ENCODE results near the gene ESPN. TPM values are rescaled to one million over a fixed set of nuclear protein-coding genes. Genes with fewer than 3 reads are reported as not detected.

ESPN gene, protein sequence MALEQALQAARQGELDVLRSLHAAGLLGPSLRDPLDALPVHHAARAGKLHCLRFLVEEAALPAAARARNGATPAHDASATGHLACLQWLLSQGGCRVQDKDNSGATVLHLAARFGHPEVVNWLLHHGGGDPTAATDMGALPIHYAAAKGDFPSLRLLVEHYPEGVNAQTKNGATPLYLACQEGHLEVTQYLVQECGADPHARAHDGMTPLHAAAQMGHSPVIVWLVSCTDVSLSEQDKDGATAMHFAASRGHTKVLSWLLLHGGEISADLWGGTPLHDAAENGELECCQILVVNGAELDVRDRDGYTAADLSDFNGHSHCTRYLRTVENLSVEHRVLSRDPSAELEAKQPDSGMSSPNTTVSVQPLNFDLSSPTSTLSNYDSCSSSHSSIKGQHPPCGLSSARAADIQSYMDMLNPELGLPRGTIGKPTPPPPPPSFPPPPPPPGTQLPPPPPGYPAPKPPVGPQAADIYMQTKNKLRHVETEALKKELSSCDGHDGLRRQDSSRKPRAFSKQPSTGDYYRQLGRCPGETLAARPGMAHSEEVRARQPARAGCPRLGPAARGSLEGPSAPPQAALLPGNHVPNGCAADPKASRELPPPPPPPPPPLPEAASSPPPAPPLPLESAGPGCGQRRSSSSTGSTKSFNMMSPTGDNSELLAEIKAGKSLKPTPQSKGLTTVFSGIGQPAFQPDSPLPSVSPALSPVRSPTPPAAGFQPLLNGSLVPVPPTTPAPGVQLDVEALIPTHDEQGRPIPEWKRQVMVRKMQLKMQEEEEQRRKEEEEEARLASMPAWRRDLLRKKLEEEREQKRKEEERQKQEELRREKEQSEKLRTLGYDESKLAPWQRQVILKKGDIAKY
- total RNA-seq (2014; rRNA removed; shearing (Covaris generic)): 8.7 and 9.3 TPM in 2 replicates

GRCh38 chr1:6424619-6425593, at the start of gene ESPN:
Gene ESPN (plus strand): TSS chr1:6424776. CDS start chr1:6424956, 180 bp downstream.
- peak; percentile 94 for DNase-seq
- Histone ChIP-seq H3K4me3 (ENCODE audit: insufficient read depth, low read depth, low read length) (peak within 1 kb of the TSS; percentile 36), H3K27me3 (ENCODE audit: control insufficient read depth, insufficient read depth, low read length) (peaks cover 68% of the 10 kb centered on the region), H3K36me3 (replicated peaks; ENCODE audit: control insufficient read depth, insufficient read depth, low read length) (no peaks in the 10 kb centered on the region)

DNA sequence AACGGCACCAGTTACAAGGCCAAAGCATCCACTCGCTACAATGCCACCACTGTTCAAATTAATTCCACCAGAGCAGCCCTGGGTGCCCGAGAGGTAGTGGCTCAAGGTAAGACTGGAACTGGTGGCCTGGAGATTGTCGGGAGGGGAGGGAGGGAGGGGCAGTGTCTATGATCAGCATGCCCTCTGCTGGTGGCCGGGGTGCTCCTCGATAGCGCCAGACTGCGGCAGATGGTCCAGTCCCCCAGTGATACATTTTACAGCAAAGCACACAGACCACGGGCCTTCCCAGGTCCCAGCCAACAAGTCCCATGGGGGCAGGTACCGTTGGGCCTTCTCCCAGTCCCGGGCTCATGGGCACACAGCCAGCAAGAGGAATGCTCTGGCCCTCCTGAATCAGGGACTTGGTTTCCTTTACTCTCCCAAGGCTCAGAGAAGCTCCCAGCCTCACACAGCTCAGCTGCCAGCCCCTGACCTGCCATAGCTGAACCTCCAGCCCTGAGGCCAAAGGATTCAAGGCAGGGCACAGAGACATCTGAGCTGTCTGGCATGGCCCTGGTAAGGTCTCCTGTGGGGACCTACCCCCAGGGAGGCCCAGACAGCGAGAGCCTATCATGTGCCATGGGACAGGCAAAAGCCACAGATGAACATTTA, 46.4 kb upstream of the ESPN start:
- DNase-seq: peak; percentile 83
- Histone ChIP-seq H3K4me3 (ENCODE audit: insufficient read depth, low read depth, low read length) (no peak overlapping the region), H3K36me3 (replicated peaks; ENCODE audit: control insufficient read depth, insufficient read depth, low read length) (no peaks in the 10 kb centered on the region), H3K27me3 (ENCODE audit: control insufficient read depth, insufficient read depth, low read length) (no peaks in the 10 kb centered on the region)

- Histone ChIP-seq H3K36me3 (replicated peaks; ENCODE audit: control insufficient read depth, insufficient read depth, low read length) (no peaks in the 10 kb centered on the region), H3K27me3 (ENCODE audit: control insufficient read depth, insufficient read depth, low read length) (no peaks in the 10 kb centered on the region), H3K4me3 (ENCODE audit: insufficient read depth, low read depth, low read length) (no peak overlapping the region)
- DNase-seq: no peak
These were observed 44.5 kb upstream of the ESPN start for GRCh38 chr1:6380037-6380436.

DNA sequence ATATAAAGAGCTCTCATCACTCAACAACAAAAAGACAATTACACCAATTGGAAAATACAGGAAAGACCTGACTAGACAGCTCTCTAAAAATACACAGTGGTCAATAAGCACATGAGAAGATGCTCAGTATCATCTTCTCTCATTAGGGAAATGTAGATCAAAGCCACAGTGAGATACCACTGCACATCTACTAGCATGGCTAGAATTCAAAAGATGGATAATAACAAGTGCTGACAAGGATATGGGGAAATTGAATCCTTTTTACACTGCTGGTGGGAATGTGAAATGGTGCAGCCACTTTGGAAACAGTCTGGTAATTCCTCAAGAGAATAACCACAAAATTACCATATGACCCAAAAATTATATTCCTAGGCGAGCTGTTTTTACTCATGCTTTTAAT, 40.4 kb upstream of the ESPN start:
- H3K27me3 ChIP-seq (ENCODE audit: control insufficient read depth, insufficient read depth, low read length): no peaks in the 10 kb centered on the region
- no peak for DNase-seq
- no peak overlapping the region for H3K4me3 ChIP-seq (ENCODE audit: insufficient read depth, low read depth, low read length)
- no peaks in the 10 kb centered on the region for H3K36me3 ChIP-seq (replicated peaks; ENCODE audit: control insufficient read depth, insufficient read depth, low read length)

DNA sequence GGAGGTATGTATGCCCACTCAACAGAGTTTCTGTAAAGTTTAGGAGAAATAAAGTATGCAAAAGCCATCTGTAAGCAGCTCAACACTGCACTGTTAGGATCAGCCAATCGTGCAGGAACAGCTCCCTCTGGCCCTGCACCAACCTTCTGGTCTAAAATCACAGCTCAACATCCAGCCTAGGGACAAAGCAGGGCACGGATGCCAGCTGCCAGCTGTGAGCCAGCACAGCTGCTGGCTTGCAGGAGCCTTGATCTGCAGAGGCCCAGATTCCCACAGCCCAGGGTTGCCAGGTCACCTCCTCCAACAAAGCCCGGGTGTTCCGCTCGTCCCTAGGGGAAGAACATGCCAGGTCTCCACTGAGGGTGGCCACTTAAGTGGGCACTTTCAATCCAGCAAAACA, 39.6 kb upstream of the ESPN start:
- DNase-seq: no peak
- Histone ChIP-seq H3K4me3 (ENCODE audit: insufficient read depth, low read depth, low read length) (no peak overlapping the region), H3K36me3 (replicated peaks; ENCODE audit: control insufficient read depth, insufficient read depth, low read length) (no peaks in the 10 kb centered on the region), H3K27me3 (ENCODE audit: control insufficient read depth, insufficient read depth, low read length) (no peaks in the 10 kb centered on the region)

DNA sequence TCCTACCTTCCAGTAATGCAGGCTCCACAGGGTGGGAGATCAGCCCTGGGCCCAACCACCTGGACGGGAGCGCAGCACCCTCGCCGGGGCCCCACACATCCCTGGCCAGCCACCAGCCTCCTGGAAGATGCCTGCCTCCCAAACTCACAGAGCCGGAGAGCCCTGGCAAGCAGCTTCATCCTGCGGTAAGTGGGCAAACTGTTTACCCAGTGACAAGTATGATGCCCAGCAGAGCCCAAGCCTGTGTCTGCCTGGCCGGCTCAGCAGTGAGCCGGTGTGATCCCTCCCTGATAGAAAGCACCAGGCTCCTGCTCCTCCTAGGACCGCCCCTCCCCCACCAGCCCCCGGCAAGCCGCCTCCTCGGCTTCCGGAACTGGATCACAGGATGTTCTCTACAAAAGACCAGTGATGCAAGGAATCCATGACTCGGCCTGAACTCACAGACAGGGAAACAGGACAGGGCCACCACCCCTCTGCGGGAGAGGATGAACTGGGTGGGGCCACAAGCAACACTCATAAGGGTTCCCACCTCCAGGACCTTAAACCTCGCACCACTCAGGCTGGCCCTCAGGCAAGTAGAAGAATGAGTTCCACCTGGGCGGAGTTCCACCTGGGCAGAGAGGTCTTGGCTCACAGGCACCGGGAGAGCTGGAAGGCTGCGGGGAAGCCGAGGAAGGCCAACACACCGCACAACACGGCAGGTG, 38.9 kb upstream of the ESPN start:
- Histone ChIP-seq H3K4me3 (ENCODE audit: insufficient read depth, low read depth, low read length) (peak overlapping the region; percentile 23), H3K36me3 (replicated peaks; ENCODE audit: control insufficient read depth, insufficient read depth, low read length) (no peaks in the 10 kb centered on the region), H3K27me3 (ENCODE audit: control insufficient read depth, insufficient read depth, low read length) (no peaks in the 10 kb centered on the region)
- peak; percentile 94 for DNase-seq

- no peak for DNase-seq
- no peak overlapping the region for H3K4me3 ChIP-seq (ENCODE audit: insufficient read depth, low read depth, low read length)
- H3K36me3 ChIP-seq (replicated peaks; ENCODE audit: control insufficient read depth, insufficient read depth, low read length): no peaks in the 10 kb centered on the region
- no peaks in the 10 kb centered on the region for H3K27me3 ChIP-seq (ENCODE audit: control insufficient read depth, insufficient read depth, low read length)
These were observed 38.1 kb upstream of the ESPN start for GRCh38 chr1:6386371-6386949.

GRCh38 chr1:6389971-6390370, 34.6 kb upstream of the ESPN start:
- no peak overlapping the region for H3K4me3 ChIP-seq (ENCODE audit: insufficient read depth, low read depth, low read length)
- H3K36me3 ChIP-seq (replicated peaks; ENCODE audit: control insufficient read depth, insufficient read depth, low read length): no peaks in the 10 kb centered on the region
- peak; percentile 6 for DNase-seq
- peaks cover 2% of the 10 kb centered on the region; the same call in 1 of the 2 replicates for H3K27me3 ChIP-seq (ENCODE audit: control insufficient read depth, insufficient read depth, low read length)

DNA sequence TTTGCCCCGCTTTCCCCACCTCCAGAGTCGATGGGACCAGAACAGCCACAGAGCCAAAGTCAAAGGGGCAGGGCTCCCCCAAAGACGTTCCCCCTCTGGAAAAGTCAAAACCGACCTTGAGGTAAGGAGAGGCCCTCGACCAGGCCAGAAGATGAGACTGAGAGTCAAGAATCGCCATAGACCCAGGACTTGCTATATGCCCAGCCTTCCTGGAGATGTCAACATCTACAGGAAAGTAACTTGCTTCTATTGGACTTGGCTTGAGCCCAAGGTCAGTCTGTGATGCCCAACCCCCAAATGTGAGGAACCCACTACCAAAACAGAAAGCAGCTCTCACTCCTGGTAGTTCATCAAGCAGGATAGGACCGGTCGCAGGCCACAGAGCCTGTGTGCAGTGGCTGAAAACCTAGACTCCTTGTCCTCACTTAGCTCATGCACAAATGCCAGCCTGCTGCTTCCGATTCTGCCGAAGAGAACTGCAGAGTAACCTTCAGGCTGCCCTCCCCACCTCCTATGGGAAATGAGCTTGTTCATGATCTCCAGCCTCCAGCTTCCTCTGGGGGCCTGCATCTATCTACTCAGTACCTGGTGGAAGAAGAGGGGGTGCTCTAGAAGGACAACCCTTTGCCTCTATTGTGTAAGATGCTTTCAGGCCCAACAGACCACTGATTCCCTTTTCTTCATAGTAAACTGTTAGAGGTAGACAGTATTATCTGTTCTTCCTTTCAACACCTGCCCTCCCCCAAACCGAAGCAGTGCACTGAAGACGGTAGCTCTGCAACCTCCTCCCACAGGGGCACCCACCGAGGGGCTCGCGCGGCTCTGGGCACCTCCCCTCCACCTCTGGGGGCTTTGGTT, 32.4 kb upstream of the ESPN start:
- no peaks in the 10 kb centered on the region for H3K36me3 ChIP-seq (replicated peaks; ENCODE audit: control insufficient read depth, insufficient read depth, low read length)
- DNase-seq: peak; percentile 38
- H3K4me3 ChIP-seq (ENCODE audit: insufficient read depth, low read depth, low read length): peak overlapping the region; percentile 71
- H3K27me3 ChIP-seq (ENCODE audit: control insufficient read depth, insufficient read depth, low read length): peaks cover 2% of the 10 kb centered on the region; the same call in 1 of the 2 replicates

- H3K27me3 ChIP-seq (ENCODE audit: control insufficient read depth, insufficient read depth, low read length): peaks cover 2% of the 10 kb centered on the region; the same call in 1 of the 2 replicates
- peak overlapping the region; percentile 71 for H3K4me3 ChIP-seq (ENCODE audit: insufficient read depth, low read depth, low read length)
- no peak for DNase-seq
- H3K36me3 ChIP-seq (replicated peaks; ENCODE audit: control insufficient read depth, insufficient read depth, low read length): no peaks in the 10 kb centered on the region
These were observed 31.7 kb upstream of the ESPN start for GRCh38 chr1:6392809-6393399.

GRCh38 chr1:6393400-6394187, 31.0 kb upstream of the ESPN start, which contains the start of gene ACOT7:
Gene ACOT7 (minus strand): TSS chr1:6393767. CDS start chr1:6393399, 368 bp downstream.
- peaks cover 2% of the 10 kb centered on the region; the same call in 1 of the 2 replicates for H3K27me3 ChIP-seq (ENCODE audit: control insufficient read depth, insufficient read depth, low read length)
- no peaks in the 10 kb centered on the region for H3K36me3 ChIP-seq (replicated peaks; ENCODE audit: control insufficient read depth, insufficient read depth, low read length)
- peak; percentile 99 for DNase-seq
- H3K4me3 ChIP-seq (ENCODE audit: insufficient read depth, low read depth, low read length): peak within 1 kb of the TSS; percentile 71
